Measurements from ENCODE around the gene STRADA. TPM values are rescaled to one million over a fixed set of nuclear protein-coding genes. Genes with fewer than 3 reads are reported as not detected.

The STRADA gene
- total RNA-seq, 1 donor from 2014 or later = 54.1 TPM

- intact Hi-C loops (cut with micrococcal nuclease) = no loop called here
Measured at GRCh38 chr17:63689479-63689878, 52.1 kb downstream of the STRADA start.

DNA sequence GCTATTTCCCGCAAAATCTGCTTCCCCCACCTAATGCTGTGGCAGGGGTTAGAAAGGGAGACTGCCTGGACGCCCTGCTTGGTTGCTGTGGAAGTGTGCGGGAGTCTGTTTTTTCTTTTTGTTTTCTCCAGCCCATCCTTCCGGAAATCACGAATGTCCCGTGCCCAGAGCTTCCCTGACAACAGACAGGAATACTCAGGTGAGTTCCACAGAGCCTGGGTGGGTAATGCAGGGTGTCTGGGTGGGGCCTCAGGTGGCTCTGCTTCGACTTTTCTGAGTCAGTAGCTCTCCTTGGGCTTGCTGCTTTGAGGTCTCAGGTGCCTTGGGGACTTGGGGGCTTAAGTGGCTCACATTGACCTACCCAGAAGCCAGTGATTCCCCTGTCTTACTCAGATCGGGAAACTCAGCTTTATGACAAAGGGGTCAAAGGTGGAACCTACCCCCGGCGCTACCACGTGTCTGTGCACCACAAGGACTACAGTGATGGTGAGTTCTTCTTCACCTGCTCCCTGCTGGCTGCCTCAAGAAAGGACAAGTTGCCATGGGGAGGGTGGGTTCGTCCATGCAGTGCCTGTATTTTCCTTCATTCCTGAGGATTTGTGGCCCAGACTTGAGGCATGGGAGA is 53.1 kb downstream of the STRADA start:
- intact Hi-C loops (cut with micrococcal nuclease) = no loop called here

- intact Hi-C loops (cut with micrococcal nuclease) = no loop called here
Measured at GRCh38 chr17:63686138-63686685, 55.4 kb downstream of the STRADA start.

DNA sequence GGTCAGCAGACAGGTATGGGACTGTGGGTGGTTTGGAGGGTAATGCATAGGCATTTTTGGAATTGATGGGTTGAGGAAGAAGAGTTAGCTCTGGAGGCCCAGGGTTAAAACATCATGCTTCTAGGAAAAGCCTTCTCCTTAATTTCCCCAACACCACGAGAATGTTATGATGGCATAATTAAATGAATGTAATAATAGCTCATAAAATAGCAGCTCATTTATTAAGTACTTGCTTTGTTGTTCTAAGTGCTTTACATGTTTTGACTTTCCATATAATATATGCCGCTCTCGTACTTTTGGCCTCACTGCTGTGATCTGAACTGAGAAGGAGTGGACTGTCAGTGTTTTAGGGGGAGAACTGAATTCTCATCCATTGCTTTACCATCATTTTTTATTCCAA is 56.0 kb downstream of the STRADA start:
- intact Hi-C loops (cut with micrococcal nuclease) = no loop called here

- intact Hi-C loops (cut with micrococcal nuclease) = no loop called here
Measured at GRCh38 chr17:63685041-63685440, 56.6 kb downstream of the STRADA start.

DNA sequence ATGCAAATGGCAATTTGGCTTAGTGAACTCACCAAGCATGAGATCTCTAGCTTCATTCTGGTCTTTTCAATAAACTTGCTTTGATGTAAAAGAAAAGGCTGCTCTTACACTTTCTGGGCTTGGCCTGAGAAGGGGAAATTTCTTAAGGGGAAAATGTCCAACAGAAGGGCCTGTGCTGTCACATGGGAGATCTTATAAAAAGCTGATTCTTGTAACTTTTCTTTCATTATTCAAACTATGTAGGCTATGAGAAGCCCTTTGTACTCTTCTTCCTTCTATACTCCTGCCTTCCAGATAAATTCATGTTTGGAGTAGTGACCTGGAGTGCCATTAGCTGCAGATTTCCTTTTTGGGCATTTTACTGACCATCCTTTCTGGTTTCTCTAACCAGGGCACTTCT is 58.6 kb downstream of the STRADA start:
- intact Hi-C loops (cut with micrococcal nuclease) = no loop called here

GRCh38 chr17:63682441-63682840 is 59.2 kb downstream of the STRADA start:
- intact Hi-C loops (cut with micrococcal nuclease) = no loop called here

- intact Hi-C loops (cut with micrococcal nuclease) = no loop called here
Measured at GRCh38 chr17:63681530-63681929, 60.1 kb downstream of the STRADA start.

DNA sequence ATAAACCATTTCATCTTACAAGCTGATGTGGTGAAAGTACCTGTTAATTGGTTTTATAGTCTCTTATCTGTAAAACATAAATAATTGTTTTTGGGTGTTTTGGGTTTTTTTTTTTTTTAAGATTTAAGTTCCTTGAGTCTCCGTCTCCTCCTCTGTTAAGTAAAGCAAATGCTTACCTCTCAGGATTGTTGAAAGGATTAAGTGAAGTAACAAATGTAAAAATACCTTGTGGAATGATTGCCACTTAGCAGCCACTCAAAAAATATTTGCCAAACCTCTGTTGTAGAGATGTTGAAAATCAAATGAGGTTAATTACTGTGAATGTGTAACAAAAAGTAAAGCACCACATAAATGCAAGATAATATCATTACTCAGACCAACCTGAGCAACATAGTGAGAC is 60.9 kb downstream of the STRADA start:
- intact Hi-C loops (cut with micrococcal nuclease) = no loop called here

GRCh38 chr17:63679214-63679613 is 62.4 kb downstream of the STRADA start:
- intact Hi-C loops (cut with micrococcal nuclease) = no loop called here

GRCh38 chr17:63676584-63676983 is 65.0 kb downstream of the STRADA start:
- intact Hi-C loops (cut with micrococcal nuclease) = no loop called here

DNA sequence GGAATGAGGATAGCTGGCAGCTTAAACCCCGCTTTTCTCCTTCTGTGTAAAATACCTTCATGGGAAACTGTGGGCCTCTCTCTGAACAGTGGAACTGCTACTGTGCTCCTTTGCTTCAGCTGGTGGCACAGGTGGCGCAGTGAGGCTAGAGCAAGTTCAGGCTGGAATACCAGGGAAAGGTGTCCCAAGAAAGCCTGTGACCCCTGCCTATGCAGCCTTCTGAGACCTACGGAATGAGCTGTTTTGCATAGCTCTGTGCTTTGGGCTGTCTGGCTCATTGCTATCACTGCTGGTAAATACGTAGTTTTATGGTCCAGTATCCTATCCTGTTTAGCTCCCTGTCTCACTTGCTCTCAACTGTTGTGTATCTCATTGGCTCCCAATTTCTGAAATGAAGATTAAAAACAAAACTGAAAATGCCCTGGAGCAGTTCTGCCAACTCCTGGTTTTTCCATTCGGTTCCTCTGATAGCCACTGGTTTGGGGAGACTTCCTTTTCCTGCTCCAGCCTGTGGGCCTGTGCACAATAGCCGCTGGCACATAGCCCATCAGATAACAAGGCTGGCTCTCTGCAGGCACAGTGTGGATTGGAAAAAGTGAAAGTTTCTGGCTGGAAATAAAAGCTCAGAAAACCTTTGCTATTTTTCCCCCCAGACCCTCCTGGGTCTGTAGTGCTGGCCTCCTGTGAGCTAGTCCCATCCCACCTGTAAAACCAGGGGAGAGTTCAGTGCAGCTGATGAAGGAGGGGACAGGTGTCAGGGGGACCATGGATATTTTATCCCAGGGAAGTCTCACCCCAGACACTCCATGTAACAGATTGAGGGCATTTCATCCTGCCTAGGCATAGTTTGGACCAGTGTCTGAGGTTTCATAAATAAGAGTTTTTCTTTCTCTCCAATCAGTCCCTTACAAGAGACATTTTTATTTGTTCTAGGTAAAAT is 65.7 kb downstream of the STRADA start:
- intact Hi-C loops (cut with micrococcal nuclease) = no loop called here

DNA sequence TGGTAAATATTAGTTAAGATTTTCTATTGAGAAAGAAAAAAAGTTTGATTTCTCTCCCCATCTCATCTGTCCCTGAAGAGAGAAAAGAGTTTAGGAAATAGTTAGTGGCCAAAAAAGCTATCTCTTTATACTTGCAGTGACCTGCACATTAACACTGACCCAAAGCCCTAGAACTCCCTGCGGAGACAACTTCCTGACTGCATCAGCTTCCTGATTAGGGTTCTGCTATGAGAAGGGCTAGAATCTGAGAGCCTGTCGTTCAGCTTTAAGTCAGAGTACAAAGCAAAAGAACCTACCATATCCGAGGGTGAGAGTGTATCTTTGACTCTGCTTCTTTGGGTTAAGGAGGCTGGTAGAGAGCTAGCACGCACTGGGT is 66.4 kb downstream of the STRADA start:
- intact Hi-C loops (cut with micrococcal nuclease) = no loop called here

DNA sequence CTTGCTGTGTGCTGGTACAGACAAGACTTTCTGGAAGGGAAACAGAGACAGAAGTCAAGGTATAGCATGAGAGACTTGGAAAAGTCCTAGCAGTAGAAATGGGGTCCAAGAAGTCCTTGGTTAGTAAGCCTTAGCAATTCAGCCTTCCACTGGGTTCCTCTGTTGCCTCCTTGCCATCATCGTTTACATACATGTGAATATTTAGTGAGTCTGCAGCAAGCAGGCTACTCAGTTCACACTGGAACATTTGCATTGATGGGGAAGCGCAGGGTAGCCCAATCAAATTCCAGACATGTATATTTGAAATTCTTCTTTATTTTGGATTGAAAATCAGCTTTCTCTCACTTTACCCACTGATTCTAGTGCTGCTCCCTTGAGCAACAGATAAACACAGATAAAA is 68.7 kb downstream of the STRADA start:
- intact Hi-C loops (cut with micrococcal nuclease) = no loop called here

DNA sequence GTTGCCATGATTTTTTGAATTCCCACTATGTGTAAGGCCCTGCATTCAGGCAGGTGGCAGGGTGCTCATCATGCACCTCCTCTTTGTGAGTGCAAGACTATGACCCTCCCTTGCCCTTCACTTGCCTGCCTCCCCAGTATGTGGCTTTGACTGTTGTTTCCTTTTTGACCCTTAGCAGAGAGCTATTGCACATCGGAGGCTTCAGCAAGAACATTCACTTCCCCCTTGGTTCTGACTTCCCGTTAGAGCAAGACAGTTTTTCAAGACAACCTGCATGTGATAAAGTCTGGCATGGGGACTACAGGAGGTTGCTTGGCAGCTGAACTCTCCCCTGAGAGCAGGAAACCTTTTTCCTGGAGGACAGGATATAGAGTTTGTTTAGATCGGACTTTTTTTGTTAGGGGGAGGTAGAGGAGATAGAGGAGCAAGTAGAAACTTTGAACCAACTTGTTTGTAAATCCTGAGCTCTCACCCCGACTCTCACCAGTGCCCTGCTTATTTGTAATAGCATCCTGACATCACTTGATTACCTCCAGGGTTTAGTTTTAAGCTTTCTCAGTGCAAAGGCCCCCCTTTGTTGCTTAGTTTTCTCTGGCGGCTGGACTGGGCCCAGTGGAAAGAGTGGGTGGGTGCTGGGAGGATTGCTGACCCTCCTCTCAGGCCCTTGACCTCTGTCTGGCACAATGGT is 75.9 kb downstream of the STRADA start:
- intact Hi-C loops (cut with micrococcal nuclease) = no loop called here

GRCh38 chr17:63659850-63660249 is 81.7 kb downstream of the STRADA start:
- intact Hi-C loops (cut with micrococcal nuclease) = no loop called here

- intact Hi-C loops (cut with micrococcal nuclease) = no loop called here
Measured at GRCh38 chr17:63658366-63658765, 83.2 kb downstream of the STRADA start.

- intact Hi-C loops (cut with micrococcal nuclease) = no loop called here
Measured at GRCh38 chr17:63657786-63658185, 83.8 kb downstream of the STRADA start.

GRCh38 chr17:63653050-63653449 is 88.5 kb downstream of the STRADA start:
- intact Hi-C loops (cut with micrococcal nuclease) = no loop called here

All from T-helper 2 cell treated with Interferon-gamma antibody and Interleukin-4, amounts not matched to agents 100 ng/mL and 5 ng/mL, for 36 hours (primary cell).